Rectal smooth muscle tissue (tissue), 1 donor: ENCODE results near the gene OSBPL7.
A peak's percentile ranks its signal among the peaks of the same experiment; 100 is the strongest.

Experiments
- H3K27ac ChIP-seq: one replicate; pipeline ENCODE4 v1.7.0; 2013; ENCODE audit warnings: low read depth, low read length, inconsistent platforms
- H3K27me3 ChIP-seq: one replicate; pipeline ENCODE4 v1.7.0; 2013; ENCODE audit warnings: low read length; ENCODE audit not compliant: control insufficient read depth, insufficient read depth
- H3K36me3 ChIP-seq: one replicate; pipeline ENCODE4 v1.7.0; 2013; ENCODE audit warnings: low read length; ENCODE audit not compliant: control insufficient read depth, insufficient read depth
- H3K4me1 ChIP-seq: one replicate; pipeline ENCODE4 v1.7.0; 2013; ENCODE audit warnings: low read length; ENCODE audit not compliant: control insufficient read depth, insufficient read depth
- H3K4me3 ChIP-seq: one replicate; pipeline ENCODE4 v1.7.0; 2013; ENCODE audit warnings: low read length
- H3K9ac ChIP-seq: one replicate; pipeline ENCODE4 v1.7.0; 2013; ENCODE audit warnings: low read length

Gene OSBPL7

GRCh38 chr17:47855737-47856136 lies 34.1 kb upstream of the OSBPL7 start:
- H3K4me1 ChIP-seq = no peaks in the 10 kb centered on the region
- H3K4me3 ChIP-seq = no peak overlapping the region
- no peak overlapping the region for H3K27ac ChIP-seq
- no peaks in the 10 kb centered on the region for H3K36me3 ChIP-seq
- peaks cover 31% of the 10 kb centered on the region for H3K27me3 ChIP-seq
- no peak overlapping the region for H3K9ac ChIP-seq

DNA sequence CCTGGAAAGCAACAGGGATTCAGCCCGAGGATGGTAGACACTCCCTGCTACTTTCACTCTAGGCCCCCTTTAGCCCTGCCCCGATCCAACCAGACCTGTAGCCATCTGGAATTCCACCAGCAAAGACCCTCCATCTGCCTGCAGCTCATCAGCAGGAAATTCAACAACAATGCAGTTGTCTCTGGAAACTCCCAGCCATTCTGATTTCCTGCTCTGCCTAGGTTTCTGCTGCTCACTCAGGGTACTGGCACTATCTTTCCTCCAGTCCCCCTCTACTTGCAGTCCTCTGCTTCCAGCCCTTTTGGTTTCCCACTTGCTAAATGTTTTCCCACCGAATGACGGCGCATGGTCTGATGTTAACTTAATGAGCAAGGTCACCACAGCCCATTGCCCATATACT lies 32.0 kb upstream of the OSBPL7 start:
- H3K27ac ChIP-seq = no peak overlapping the region
- no peaks in the 10 kb centered on the region for H3K4me1 ChIP-seq
- H3K9ac ChIP-seq = no peak overlapping the region
- H3K27me3 ChIP-seq = peaks cover 36% of the 10 kb centered on the region
- H3K36me3 ChIP-seq = no peaks in the 10 kb centered on the region
- no peak overlapping the region for H3K4me3 ChIP-seq

- Histone ChIP-seq H3K27ac (no peak overlapping the region), H3K36me3 (no peaks in the 10 kb centered on the region), H3K27me3 (peaks cover 41% of the 10 kb centered on the region), H3K4me1 (no peaks in the 10 kb centered on the region), H3K9ac (no peak overlapping the region), H3K4me3 (no peak overlapping the region)
Observed at GRCh38 chr17:47852113-47852949, 30.7 kb upstream of the OSBPL7 start.

DNA sequence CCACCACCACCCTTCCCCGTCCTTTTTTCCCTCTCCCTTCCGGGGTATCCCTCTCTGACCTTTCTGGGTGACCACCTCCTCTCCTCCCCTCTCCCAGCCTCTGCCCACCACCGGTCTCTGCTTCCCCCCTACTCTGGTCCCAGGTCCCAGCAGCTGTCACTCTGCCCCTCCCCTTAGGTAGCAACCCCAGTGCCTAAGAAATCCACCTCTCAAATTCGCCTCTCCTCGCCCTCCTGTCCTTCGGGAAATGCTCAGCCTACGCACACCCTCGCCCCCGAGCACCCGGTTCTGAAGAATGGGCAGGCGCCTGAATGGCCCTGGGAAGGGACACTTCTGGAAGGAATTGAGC lies 30.1 kb upstream of the OSBPL7 start:
- Histone ChIP-seq H3K27ac (no peak overlapping the region), H3K36me3 (no peaks in the 10 kb centered on the region), H3K4me3 (no peak overlapping the region), H3K9ac (no peak overlapping the region), H3K4me1 (no peaks in the 10 kb centered on the region), H3K27me3 (peaks cover 43% of the 10 kb centered on the region)

- no peaks in the 10 kb centered on the region for H3K4me1 ChIP-seq
- peaks cover 41% of the 10 kb centered on the region for H3K27me3 ChIP-seq
- no peaks in the 10 kb centered on the region for H3K36me3 ChIP-seq
- H3K4me3 ChIP-seq = peak within 1 kb of the TSS; percentile 49
- H3K27ac ChIP-seq = no peak within 1 kb of the TSS
- no peak within 1 kb of the TSS for H3K9ac ChIP-seq
Observed at GRCh38 chr17:47850692-47851573, 29.3 kb upstream of the OSBPL7 start, which contains the start of gene SP6. TSS of gene SP6 (minus strand) at chr17:47851163. CDS start at chr17:47848429, 2,734 bp downstream.

DNA sequence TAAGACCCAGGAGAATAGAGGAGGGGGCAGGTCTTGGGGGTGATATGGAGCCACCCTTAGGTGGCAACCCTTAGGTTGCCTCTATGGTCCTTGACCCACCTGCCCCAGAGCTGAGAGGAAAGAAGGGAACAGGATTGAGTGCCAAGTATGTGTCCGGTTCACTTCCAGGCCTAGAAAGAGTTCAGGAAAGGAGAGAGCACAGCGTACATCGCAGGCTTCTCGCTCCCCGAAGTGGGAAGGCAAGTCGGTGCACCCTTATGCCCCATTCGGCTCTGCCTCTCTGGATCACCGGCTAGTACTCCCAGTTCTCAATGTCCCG lies 28.7 kb upstream of the OSBPL7 start:
- peaks cover 38% of the 10 kb centered on the region for H3K27me3 ChIP-seq
- peak overlapping the region; percentile 49 for H3K4me3 ChIP-seq
- no peaks in the 10 kb centered on the region for H3K4me1 ChIP-seq
- H3K9ac ChIP-seq = no peak overlapping the region
- H3K36me3 ChIP-seq = no peaks in the 10 kb centered on the region
- no peak overlapping the region for H3K27ac ChIP-seq

- Histone ChIP-seq H3K4me3 (no peak overlapping the region), H3K9ac (no peak overlapping the region), H3K4me1 (no peaks in the 10 kb centered on the region), H3K36me3 (no peaks in the 10 kb centered on the region), H3K27ac (no peak overlapping the region), H3K27me3 (peaks cover 28% of the 10 kb centered on the region)
Observed at GRCh38 chr17:47848198-47848513, 26.6 kb upstream of the OSBPL7 start.

DNA sequence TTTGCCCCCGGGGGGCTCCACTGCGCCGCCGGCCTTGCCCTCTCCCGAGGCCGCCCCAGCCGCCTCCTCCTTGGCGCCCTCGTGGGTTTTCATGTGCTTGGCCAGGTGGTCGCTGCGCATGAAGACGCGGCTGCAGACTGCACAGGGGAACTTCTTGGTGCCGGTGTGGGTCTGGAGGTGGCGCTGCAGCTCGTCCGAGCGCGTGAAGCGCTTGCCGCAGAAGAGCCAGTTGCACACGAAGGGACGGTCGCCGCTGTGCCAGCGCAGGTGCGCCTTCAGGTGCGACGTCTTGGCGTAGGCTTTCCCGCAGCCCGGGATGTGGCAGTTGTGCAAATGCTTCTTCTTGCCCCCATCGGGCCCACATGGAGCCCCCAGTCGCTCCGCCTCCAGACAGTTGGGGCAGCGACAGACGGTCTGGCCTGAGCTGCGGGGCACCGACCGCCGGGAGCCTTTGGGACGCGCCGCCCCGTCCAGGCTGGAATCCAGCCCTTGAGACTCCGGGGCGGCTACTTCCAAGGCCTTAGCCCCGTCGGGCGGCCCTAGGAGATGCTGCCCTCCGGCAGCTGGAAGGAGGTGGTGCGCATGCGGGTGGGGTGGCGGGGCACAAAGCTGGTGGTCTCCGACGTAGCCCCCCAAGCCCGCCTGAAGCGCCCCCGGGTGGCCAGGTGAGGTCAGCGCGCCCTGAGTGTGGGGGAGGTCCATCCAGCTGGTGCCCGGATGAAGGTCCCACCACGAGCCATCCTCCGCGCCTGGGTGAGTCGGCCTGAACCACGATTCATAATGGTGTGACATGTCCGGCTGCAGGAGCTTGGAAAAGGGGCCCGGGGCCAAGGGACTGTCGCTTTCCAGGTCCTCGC lies 26.0 kb upstream of the OSBPL7 start:
- Histone ChIP-seq H3K4me3 (no peak overlapping the region), H3K36me3 (no peaks in the 10 kb centered on the region), H3K27me3 (peaks cover 27% of the 10 kb centered on the region), H3K4me1 (no peaks in the 10 kb centered on the region), H3K9ac (no peak overlapping the region), H3K27ac (no peak overlapping the region)

DNA sequence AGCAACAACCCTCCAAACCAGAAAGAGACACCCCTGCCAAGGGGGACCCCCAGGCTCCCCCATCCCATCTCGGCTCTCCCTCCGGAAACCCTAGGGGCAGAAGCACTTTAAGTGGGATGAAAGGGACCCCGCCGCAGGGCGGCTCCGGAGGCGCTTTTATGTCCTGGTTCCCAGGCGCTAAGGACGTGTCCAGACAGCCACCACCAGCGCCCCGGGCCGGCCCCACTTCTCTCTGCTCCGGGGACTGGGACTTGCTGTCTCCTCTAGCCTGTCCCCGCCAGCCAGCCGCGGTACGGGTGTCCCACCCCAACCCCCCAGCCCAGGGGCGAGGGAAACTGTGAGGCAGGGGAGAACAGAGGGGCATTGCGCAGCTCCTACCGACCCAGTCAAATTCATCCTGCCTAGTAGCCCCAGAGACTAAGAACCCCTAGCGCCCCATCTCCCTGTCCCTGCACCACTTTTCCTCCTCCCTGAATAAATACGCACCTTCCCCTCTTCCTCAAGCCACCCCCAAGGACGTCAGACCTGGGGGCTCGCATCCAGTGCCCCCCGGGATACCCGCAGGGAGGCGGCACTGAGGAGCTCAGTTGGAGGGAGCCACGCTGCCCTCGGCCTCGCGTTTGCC lies 25.2 kb upstream of the OSBPL7 start:
- H3K4me3 ChIP-seq = no peak overlapping the region
- no peaks in the 10 kb centered on the region for H3K4me1 ChIP-seq
- H3K27me3 ChIP-seq = peaks cover 20% of the 10 kb centered on the region

GRCh38 chr17:47845716-47846075 lies 24.1 kb upstream of the OSBPL7 start:
- H3K4me3 ChIP-seq = no peak overlapping the region
- no peak overlapping the region for H3K27ac ChIP-seq
- no peak overlapping the region for H3K9ac ChIP-seq
- H3K27me3 ChIP-seq = peaks cover 17% of the 10 kb centered on the region
- no peaks in the 10 kb centered on the region for H3K4me1 ChIP-seq
- H3K36me3 ChIP-seq = no peaks in the 10 kb centered on the region

More for the DNA sequence above, 25.2 kb upstream of the OSBPL7 start:
- H3K9ac ChIP-seq = no peak overlapping the region
- no peaks in the 10 kb centered on the region for H3K36me3 ChIP-seq
- no peak overlapping the region for H3K27ac ChIP-seq

DNA sequence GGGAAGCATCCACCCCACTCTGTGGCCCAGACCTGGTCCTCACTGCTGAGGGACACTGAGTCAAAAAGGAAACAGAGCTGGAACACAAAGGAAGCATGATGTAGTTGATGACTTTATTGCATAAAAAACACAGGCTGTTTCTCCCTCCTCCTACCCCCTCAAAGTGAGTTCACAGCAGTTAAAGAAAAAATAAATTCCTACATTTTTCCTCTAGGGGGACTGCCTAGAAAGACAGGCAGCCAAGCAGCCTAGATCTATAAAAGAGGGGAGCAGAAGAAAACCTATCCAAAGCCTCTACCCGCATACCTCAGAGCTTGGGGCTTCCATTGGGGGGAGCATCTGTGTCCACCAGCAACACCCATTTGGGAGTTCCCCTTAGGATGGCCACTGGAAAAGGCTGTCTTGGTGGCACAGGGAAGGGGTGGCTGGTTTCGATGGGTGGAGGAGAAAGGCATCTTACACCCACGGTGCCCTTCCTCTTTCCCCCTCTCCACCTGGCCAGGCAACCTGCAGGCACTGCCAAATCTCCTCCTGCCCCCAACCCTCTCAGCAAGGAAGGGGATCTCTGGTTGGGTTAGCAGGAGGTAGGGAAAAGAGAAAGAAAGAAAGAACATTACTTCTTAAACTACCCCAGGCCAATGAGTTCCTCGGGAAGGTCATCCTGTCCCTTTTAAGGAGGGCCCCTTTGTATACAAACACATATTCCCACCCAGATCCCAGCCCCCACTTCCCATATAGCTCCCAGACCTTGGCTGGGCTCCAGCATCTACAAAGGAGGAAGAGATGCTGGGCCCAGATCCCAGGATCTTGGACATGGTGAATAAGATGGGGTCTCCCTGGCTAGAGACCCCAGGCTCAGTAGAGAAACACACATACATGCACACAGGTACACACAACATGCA lies 23.5 kb upstream of the OSBPL7 start:
- H3K27ac ChIP-seq = no peak overlapping the region
- H3K36me3 ChIP-seq = no peaks in the 10 kb centered on the region
- H3K4me1 ChIP-seq = peaks cover 3% of the 10 kb centered on the region
- H3K4me3 ChIP-seq = no peak overlapping the region
- H3K27me3 ChIP-seq = peaks cover 12% of the 10 kb centered on the region
- H3K9ac ChIP-seq = no peak overlapping the region
